Measurements from ENCODE around the gene CCDC97. TPM values are rescaled to one million over a fixed set of nuclear protein-coding genes. Genes with fewer than 3 reads are reported as not detected.

CCDC97 gene
- 10.6 and 14.3 TPM in 2 replicates for total RNA-seq

GRCh38 chr19:41310033-41310831 is at the start of gene CCDC97:
Gene CCDC97 (plus strand): TSS chr19:41310172. CDS start chr19:41310311, 139 bp downstream.

GRCh38 chr19:41263850-41264580 is 46.0 kb upstream of the CCDC97 start, which contains the start of gene HNRNPUL1:
Gene HNRNPUL1 (plus strand): TSS chr19:41264372. CDS start chr19:41264504, 132 bp downstream.

GRCh38 chr19:41353466-41354342 is 43.7 kb downstream of the CCDC97 start, which contains the start of gene TGFB1:
Gene TGFB1 (minus strand): TSS chr19:41353922. CDS start chr19:41353044, 878 bp downstream.

GRCh38 chr19:41363753-41364523 is 54.0 kb downstream of the CCDC97 start, which contains the start of gene B9D2:
Gene B9D2 (minus strand): TSS chr19:41364149. CDS start chr19:41363519, 630 bp downstream.

Other genes with a start within 250 kb of the CCDC97 start
- not detected in 2 replicates for gene CYP2A13, start 221.7 kb upstream of the CCDC97 start, total RNA-seq
- gene CYP2F1, start 195.7 kb upstream of the CCDC97 start, total RNA-seq: not detected in 2 replicates
- gene CYP2S1, start 117.0 kb upstream of the CCDC97 start, total RNA-seq: 4.7 and 5.3 TPM in 2 replicates
- gene AXL, start 90.9 kb upstream of the CCDC97 start, total RNA-seq: 183 and 196 TPM in 2 replicates
- 138 and 141 TPM in 2 replicates for gene HNRNPUL1, start 45.8 kb upstream of the CCDC97 start, total RNA-seq
- gene TGFB1, start 43.8 kb downstream of the CCDC97 start, total RNA-seq: 25.4 and 40.8 TPM in 2 replicates
- 10.2 TPM in 2 replicates for gene B9D2, start 54.0 kb downstream of the CCDC97 start, total RNA-seq
- 5.8 and 10.5 TPM in 2 replicates for gene TMEM91, start 66.4 kb downstream of the CCDC97 start, total RNA-seq
- gene EXOSC5, start 87.2 kb downstream of the CCDC97 start, total RNA-seq: 24.9 and 27.6 TPM in 2 replicates
- gene BCKDHA, start 87.6 kb downstream of the CCDC97 start, total RNA-seq: 34.5 and 36.2 TPM in 2 replicates
- gene B3GNT8, start 117.2 kb downstream of the CCDC97 start, total RNA-seq: 0.87 and 1.5 TPM in 2 replicates
- gene DMAC2, start 129.7 kb downstream of the CCDC97 start, total RNA-seq: 55.4 and 56.9 TPM in 2 replicates
- gene ERICH4, start 133.0 kb downstream of the CCDC97 start, total RNA-seq: not detected in 2 replicates

Data from mammary microvascular endothelial cell (primary cell).